GM19397 (cell line): ENCODE measurements around the gene SLC6A5.

Source experiments
- ATAC-seq: cut with Tn5 transposase; IDR thresholded peaks from one replicate; pipeline ENCODE4 v1.9.1; 2021; ENCODE audit warnings: mild to moderate bottlenecking, moderate library complexity; ENCODE audit not compliant: unreplicated experiment

SLC6A5 gene

DNA sequence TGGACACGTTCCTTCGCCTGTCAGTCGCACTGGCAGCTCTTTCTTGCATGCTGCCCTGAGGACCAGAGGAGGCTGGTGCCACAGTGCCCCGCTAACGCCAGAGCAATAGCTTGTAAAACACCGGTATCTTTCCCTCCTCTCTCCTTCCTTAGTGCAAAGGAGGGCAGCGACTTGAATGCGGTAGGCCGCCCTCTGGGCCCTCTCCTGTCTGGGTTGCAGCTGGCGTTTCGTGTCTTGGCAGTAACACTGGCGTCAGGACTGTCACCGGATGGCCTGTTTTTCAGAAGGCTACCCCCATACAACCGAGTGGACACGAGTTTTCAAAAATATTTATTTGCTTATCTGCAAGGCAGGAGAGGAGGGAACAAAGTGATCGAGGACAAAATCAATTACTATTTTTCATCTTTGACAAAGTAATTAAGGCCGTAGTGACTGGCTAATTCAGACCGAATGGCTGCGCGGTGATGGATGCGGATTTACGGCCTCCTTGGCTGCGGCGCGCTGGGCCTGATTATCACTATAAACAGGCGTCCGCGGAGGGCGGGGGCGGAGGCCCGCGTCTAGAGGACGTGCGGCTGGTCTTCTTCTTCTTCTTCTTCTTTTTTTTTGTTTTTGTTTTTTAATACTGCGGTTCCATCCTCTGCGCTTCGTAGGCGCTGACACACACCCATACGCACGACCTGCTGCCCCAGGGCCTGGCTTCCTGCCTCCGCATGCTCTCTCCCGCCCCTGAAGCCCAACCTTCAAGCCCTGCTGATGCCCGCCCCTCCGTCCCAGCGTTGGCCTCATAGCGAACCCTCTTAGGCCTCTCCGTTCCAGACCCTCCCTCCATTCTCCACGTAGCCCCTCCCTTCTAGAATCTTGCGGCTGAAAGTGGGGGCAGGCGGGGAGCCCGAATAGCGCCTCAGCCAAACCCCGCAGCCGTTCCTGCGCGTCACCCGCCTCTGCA lies 2.9 kb upstream of the SLC6A5 start:
- ATAC-seq: no peak

DNA sequence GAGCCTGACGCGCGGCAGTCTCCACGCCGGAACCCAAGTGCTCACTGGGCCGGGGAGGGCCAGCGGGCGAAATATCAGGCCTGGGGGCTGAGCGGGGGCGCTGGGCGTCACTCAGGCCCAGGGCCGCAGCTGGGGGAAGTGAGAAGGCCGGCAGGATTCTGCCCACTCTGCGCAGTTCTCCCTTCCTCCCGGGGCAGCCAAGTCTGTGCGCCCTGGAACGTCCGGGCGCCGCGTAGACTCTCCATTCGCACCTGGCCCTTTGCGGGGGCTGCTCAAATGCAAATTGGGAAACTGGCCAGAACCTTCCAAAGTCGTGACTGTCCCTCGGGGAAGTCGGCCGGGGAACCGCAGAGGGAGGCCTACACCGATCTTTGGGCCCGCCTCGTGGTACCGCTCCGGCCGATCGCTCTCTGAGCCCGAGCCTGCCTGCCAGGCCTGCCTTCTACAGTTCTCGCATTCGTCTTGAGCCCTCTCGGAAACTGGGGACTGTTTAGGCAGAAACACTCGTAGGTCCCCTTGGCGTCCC lies 2.2 kb upstream of the SLC6A5 start:
- ATAC-seq: no peak

DNA sequence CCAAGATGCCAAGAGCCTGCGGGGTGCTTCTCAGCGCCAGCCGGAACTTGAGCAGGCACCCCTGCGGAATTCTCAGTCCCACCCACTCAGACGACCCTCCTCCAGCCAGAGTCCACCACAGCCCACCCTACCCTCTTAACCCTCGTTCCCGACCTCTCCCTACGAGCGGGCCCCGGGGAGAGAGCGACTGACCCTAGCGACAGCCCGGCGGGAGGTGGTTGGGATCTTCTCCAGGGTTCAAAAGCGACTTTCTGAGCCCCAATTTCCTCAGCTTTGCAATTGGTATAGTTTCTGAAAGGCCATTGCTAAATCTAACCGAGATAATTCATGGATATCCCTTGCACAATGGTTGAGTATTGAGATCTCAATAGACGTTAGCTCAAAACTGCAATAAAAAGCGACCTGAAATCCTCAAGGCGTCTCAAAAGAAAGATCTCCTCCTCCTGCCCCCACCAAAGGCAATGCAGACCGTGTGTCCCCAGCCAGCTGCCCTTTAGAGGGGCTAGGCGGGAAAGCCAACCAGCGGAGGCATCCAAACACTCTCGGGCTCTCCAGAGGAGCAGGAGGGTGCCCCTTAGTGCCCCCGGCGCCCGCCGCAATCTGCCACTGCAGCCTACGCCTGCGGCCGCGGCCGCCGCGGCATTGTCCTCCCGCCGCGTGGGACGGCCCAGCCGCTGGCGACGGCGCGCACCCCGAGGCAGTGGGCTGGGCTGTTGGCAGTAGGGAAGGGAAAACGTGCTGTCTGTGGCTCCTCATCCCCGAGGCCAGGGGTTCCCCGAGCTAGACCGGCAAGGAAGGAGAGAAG lies 1.5 kb upstream of the SLC6A5 start:
- no peak for ATAC-seq

DNA sequence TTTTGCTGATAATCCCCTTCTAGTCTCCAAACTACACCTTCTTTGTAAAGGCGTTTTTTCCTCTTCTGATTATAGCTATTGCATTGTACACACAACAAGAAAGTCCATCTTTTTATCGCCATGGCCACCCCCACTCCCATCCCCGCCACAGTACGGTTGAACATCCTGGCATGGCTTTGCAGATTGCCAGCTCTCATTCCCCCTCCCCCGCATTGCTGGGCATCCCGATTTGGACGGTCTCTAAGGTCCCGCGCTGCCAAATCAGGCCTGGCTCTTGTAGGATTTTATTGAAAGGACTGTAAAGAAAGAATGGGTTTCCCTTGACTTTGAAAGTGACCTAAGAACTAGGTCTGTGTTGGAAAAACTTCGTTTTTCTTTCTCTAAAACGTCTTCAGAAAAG lies 916 bp upstream of the SLC6A5 start:
- no peak for ATAC-seq

DNA sequence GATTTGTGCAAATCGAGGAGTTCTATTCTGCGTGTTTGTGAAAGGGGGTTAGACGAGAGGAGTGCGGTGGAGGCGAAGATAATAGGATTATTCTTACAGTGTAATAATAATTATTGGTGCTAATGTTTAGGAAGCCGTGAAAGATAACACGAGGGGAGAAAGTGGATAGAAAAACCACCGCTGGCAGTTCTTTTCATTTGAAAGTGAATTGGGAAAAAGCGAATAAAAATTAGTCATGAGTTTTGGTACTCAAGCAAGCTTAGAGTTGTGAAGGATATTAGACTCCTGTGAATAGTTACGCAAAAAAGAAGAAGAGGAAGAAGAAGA lies 575 bp downstream of the SLC6A5 start:
- no peak for ATAC-seq

DNA sequence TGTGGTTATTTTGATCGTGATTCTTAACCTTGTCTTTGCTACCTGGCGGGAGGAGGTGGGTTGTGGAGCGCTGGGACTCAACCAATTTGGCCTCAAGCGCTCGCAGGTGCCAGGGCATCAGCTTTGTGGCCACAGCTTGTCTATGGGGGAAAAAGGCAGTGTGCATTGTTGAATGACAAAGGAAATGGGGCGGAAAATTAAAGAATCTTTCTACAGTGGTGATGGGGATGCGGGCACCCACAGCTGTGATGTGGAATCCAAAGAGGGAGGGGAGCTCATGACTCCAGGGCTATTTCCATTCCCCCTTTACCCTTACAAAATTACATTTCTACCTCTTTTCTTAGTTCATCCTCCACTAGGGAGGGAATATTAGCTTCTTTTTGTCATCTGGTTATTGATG lies 1.1 kb downstream of the SLC6A5 start:
- ATAC-seq: no peak

DNA sequence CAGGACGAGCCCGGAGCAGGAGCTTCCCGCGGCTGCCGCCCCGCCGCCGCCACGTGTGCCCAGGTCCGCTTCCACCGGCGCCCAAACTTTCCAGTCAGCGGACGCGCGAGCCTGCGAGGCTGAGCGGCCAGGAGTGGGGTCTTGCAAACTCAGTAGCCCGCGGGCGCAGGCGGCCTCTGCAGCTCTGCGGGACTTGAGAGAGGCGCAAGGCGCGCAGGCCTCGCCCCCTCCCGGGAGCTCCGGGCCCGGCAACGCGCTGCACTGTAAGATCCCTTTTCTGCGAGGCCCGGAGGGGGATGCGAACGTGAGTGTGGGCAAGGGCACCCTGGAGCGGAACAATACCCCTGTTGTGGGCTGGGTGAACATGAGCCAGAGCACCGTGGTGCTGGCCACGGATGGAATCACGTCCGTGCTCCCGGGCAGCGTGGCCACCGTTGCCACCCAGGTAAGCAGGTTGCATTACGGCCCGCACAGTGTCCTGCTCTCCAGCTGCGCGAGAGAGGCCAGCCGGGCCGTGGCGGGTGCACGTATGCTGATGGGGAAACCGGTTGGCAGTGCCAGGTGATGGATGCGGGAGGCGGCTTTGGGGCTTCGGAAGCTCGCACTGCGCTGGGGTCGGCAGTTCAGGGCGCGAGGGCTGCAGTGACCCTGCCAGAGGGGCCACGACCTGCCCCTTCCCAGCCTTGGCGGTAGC lies 2.0 kb downstream of the SLC6A5 start:
- ATAC-seq: no peak

DNA sequence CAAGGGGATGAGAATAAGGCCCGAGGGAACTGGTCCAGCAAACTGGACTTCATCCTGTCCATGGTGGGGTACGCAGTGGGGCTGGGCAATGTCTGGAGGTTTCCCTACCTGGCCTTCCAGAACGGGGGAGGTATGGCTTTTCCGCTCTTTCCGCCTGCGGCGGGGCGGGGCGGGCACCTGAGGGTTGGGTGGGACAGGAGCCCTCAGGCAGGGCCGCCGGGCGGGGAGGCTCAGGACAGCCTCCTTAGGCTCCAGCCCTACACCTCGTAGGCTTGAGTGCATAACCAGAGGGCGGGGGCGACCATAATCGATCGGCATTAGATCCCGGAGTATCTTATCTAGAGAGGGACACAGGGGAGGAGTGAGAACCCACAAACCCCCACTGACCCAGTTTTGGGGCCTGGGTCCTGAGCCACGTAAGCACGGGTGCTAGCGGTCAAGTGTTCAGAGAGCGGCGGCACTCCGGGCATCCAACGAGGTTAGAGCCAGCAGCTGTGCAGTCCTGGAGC lies 4.9 kb downstream of the SLC6A5 start:
- ATAC-seq: no peak

DNA sequence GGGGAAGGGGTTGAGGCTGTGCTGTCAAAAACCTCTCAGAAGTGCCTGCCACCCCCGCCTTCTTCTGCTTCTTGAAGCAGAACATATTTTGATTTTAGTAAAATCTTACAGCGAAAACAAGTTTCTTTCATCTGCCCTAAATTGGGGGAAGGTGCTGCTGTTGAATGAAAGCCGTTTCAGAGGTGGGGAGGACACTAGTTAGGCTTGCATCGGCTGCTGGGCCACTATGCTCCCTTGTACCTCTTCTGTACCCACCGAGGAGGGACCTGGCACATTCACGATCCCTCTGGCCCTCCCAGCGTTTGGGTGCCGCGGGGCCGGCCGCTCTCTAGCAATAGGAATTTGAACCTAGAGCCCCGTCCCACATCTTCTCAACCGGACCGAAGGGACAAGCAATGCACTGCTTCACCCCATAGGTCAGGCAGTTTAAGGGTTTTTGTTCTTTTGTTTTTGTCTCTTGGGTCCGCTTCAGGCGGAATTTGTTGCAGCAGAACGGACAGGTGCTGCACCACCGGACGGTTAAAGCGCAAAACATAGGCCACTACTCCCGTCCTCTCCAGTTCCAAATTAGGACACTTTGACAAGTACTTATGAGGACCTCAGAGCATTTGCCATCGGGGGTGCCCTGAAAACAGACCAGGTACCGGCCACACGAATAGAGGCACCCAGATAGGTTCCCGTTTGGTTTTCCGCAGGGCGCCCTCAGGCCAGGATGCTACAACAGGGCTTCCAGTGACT lies 5.6 kb downstream of the SLC6A5 start:
- no peak for ATAC-seq

DNA sequence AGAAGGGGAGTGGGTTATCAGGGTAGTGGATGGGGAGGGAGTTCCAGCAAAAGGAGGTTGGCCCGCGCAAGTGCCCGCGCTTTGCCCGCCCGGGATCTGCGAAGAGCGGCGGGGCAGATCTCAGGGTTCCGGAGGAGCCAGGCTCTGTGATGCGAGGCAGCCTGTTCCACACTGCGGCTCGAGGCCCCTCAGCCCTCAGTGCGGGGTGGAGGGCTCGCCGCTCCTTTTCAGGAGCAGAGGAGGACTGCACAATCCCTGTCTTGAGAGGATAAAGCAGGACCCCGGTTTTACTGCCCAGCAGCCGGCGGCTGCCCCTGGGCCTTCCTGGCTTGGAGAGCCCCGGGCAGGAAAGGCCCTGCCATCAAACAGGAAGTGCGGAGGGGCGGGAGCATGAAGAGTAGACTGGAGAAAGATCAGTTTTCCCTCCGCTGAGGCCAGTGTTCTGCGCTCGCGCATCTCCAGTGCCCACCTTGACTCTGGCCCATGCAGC lies 6.2 kb downstream of the SLC6A5 start:
- ATAC-seq: no peak

DNA sequence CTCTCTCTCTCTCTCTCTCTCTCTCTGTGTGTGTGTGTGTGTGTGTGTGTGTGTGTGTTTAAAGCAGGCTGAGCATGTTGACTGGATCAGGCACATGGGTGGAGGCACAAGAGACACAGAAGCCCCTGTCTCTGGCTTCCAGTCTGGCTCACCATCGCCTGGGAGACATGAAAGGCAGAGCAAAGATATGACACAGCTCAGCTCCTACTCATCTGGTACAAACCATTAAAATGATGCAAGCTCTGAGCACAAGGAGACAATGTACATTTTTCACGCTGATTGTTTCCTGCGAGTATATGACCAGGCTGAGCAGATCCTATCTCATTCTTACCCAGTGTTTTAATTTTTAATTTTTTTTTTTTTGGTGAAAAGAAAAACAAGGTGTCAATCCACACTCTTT lies 9.5 kb downstream of the SLC6A5 start:
- ATAC-seq: no peak

DNA sequence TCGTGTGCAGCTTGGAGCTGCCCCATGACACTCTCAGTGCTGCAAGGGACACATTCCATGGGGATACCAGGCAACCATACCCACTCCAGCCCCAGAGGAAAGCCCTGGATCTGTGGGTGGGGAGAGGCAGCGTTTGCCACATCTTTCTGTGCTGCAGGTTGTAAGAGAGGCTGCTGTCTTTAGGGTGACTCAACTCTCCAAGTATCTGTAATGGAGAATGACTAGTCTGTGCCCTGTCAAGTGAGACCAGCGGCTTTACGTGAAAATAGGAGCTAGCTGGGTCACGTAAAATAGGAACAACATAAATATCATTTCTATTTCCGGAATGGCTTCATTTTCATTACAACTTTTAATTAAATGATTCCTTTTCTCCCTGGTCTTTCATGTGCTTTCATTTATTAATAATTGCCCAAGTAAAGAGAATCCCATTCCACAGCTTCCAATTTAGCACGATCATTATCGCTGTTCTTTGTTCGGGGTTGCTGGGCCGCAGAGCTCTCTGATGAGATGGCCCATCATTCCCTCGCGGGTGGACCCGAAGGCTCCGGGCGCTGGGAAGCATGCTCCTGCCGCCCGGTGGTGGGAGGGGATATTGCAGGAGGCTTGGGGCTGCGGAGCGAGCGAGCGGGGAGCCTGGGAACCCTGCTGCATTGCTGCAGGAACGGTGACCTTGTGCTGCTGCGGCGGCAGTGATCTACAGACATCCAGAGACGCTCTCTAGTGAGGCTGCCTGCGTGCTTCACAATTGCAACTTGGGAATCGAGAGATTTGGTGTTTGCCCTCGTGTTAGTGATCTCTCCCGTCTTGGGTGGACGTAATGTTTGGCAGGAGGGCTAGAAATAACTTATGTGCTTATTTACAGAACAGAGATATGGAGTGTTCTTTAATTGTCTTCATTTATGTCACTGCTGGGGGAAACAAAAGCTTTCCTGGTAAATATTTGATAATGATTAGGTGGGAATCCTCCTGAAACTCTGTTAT lies 10.6 kb downstream of the SLC6A5 start:
- peak; percentile 88 for ATAC-seq

DNA sequence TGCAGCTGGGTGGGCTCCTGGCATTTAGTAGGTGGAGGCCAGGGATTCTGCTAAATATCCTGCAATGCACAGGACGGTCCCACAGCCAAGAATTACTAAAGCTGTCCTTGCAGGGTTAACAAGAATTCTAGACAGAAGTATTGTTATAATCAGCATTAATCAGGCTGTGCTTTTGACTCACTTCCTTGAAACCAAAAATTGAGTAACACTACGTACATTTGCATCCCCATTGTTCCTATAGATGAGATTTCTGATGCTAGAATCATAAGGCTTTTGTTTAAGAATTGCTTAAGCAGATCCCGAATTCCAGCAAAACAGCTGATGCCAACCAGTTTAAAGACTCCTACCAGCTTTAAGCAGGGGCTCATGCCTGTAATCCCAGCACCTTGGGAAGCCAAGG lies 11.4 kb downstream of the SLC6A5 start:
- no peak for ATAC-seq

DNA sequence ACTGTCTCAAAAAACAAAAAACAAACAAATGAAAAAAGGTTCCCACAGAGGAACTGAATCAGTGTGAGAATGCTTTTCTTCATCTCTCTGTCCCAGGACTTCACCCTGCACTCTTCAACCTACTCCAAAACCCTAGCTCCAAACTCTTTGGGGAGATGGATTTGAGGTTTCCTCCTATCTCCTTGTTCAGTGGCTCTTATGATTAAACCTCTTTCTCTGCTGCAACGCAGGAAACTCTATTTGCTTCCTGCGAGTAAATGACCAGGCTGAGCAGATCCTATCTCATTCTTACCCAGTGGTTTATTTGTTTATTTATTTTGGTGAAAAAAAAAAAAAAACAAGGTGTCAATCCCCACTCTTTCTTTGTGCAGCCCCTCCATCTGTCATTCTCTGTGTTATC lies 12.0 kb downstream of the SLC6A5 start:
- no peak for ATAC-seq

DNA sequence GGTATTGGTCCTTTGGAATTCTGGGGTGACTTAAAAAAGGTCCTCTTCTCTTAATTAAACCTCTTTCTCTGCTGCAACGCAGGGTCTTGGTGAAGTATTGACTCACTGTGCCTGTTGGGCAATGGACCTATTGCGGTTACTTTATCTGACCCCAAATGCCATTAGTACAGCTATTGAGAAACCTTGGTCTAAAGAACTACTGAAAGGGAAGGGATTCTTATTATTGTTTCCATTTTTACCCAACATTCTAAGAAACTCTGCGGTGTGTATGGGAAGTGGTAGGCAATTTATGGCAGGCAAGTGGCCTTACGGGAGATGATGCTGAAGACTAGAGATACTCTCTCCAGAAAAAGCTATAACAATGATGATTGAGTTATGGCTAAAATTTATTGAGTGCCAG lies 12.5 kb downstream of the SLC6A5 start:
- ATAC-seq: no peak

DNA sequence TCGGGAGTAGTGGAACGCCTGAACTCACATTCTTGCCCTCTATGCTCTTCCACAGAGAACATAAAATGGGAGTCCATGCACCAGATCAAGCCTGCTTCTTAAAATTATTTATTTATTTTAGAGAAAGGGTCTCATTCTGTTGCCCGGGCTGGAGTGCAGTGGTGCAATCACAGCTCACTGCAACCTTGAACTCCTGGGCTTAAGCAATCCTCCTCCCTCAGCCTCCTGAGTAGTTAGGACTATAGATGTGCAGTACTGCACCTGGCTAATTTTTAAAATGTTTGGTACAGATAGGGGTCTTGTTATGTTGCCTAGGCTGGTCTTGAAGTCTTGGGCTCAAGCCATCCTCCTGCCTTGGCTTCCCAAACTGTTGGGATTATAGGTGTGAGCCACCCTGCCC lies 13.0 kb downstream of the SLC6A5 start:
- no peak for ATAC-seq

DNA sequence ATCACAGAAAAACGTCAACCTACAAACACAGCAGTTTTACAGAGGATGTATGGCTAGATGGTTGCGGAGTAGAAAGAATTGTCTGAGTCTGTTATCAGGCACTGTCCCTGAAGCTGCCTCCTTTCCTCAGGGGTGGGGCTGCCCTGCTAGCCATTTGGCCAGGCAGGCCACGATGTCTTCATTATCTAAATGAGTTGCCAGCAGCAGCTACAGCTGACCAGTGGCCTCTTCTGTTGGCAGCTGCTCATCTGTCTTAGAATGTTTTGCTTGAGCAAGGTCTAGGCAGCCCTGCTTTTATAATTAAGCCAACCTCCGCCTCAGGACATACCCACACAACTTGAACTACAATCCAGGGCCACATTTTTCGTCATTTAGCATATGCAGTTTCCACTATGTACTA lies 17.5 kb downstream of the SLC6A5 start:
- ATAC-seq: no peak

DNA sequence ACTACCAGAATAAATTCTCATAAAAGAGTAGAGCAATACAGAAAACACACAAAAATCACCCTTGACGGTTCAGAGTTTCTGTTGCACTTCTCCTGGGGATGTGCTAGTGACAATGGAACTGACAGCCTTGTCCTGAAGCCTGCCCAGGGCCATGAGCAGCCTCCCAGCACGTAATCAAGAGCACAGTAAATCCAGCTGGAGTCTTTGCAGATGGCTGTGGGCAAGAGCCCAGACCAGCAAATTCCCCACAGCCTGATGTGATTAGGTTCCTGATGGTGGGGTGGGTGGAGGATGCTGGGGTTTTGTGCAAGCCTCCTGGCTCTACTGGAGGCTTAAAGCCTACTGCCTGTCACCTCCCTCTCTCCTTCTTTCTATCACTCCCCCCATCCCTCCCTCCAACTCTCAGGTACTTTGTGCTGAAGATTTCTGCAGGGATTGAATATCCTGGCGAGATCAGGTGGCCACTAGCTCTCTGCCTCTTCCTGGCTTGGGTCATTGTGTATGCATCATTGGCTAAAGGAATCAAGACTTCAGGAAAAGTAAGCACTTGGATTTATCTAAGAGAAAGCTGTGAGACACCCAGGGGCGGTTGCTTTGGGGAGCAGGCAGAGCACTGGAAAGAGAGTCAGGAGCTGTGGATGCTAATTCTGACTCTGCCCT lies 18.1 kb downstream of the SLC6A5 start:
- no peak for ATAC-seq

DNA sequence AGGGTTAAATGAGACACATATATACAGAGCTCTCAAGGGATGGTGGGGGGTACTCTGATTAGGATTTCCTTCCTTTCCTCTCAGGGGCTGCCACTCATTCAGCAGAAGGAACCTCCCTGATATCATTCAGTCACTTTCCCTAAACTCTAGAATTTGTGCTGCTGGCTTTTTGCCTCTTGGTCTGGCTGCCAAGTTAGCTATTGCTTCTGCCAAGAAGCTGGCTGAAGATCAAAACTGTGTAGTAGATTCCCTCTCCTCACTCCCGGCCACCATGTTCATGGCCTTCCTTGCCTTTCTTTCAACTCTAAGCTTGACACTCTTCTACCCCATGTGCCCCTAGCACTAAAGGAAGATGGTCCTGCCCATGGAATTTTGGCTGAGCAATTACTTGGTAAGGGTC lies 18.7 kb downstream of the SLC6A5 start:
- ATAC-seq: no peak
